ENCODE measurements around the gene ZFP36L2. TPM values are rescaled to one million over a fixed set of nuclear protein-coding genes. Genes with fewer than 3 reads are reported as not detected.
"Not testable (repeated sequence)": the region's sequence is repeated elsewhere in the genome, so short reads cannot be mapped to it uniquely, and the experiment has no call there.

Gene ZFP36L2
- total and polyA plus RNA-seq, 2 experiments from 2014 or later: 37.9 to 38.4 TPM

GRCh38 chr2:43190311-43191052 is 35.9 kb downstream of the ZFP36L2 start (continued):
- no peak for TF ChIP-seq ZNF462 (CRISPR knock-in tag; IDR thresholded peaks at IDR 0.05)
- TF ChIP-seq ZNF331 (CRISPR knock-in tag; IDR thresholded peaks at IDR 0.05; ENCODE audit: low read depth): no peak
- TF ChIP-seq, protein P1, sequence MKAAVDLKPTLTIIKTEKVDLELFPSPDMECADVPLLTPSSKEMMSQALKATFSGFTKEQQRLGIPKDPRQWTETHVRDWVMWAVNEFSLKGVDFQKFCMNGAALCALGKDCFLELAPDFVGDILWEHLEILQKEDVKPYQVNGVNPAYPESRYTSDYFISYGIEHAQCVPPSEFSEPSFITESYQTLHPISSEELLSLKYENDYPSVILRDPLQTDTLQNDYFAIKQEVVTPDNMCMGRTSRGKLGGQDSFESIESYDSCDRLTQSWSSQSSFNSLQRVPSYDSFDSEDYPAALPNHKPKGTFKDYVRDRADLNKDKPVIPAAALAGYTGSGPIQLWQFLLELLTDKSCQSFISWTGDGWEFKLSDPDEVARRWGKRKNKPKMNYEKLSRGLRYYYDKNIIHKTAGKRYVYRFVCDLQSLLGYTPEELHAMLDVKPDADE (IDR thresholded peaks at IDR 0.05): no peak
- TF ChIP-seq EZH2 (IDR thresholded peaks at IDR 0.05; ENCODE audit: low read depth, unreplicated experiment): no peak
- no peak for TF ChIP-seq EZH2phosphoT487 (IDR thresholded peaks at IDR 0.05; ENCODE audit: unreplicated experiment)
- no peak for TF ChIP-seq JUNB (IDR thresholded peaks at IDR 0.05; ENCODE audit: unreplicated experiment)
- TF ChIP-seq NANOG (IDR thresholded peaks at IDR 0.05; ENCODE audit: borderline replicate concordance): no peak

- H3K9me2 ChIP-seq (ENCODE audit: insufficient read depth); H3K4me3 ChIP-seq; H3K9me3 Mint-ChIP-seq; H3K4me2 ChIP-seq; H3K27me3 ChIP-seq (ENCODE audit: insufficient read depth); H2AFZ ChIP-seq; H3K4me3 Mint-ChIP-seq; ATAC-seq; H3K36me3 Mint-ChIP-seq (ENCODE audit: low read depth); H3K27ac Mint-ChIP-seq; H3K36me3 ChIP-seq (ENCODE audit: insufficient read depth); H3K27ac ChIP-seq (ENCODE audit: low read depth); H4K20me1 ChIP-seq (replicated peaks; ENCODE audit: insufficient read depth); DNase-seq (ENCODE audit: low spot score); H3K79me2 ChIP-seq (replicated peaks; ENCODE audit: insufficient read depth); H3F3A ChIP-seq (replicated peaks; ENCODE audit: low read depth): not testable (repeated sequence)
- Mint-ChIP-seq H3K27me3 (ENCODE audit: insufficient read depth, low read depth, poor library complexity) (peaks cover 20% of the 10 kb centered on the region), H3K4me1 (peaks cover 38% of the 10 kb centered on the region)
- peaks cover 19% of the 10 kb centered on the region; the same call in 1 of the 2 replicates for H3K4me1 ChIP-seq (ENCODE audit: insufficient read depth)
Measured at GRCh38 chr2:43189861-43190260, 36.5 kb downstream of the ZFP36L2 start.

Data from GM23338 (cell line).